ENCODE results near the gene PLEKHG5.

GRCh38 chr1:6462412-6463119 is 28.9 kb downstream of the PLEKHG5 start:
- TF ChIP-seq, protein P1, sequence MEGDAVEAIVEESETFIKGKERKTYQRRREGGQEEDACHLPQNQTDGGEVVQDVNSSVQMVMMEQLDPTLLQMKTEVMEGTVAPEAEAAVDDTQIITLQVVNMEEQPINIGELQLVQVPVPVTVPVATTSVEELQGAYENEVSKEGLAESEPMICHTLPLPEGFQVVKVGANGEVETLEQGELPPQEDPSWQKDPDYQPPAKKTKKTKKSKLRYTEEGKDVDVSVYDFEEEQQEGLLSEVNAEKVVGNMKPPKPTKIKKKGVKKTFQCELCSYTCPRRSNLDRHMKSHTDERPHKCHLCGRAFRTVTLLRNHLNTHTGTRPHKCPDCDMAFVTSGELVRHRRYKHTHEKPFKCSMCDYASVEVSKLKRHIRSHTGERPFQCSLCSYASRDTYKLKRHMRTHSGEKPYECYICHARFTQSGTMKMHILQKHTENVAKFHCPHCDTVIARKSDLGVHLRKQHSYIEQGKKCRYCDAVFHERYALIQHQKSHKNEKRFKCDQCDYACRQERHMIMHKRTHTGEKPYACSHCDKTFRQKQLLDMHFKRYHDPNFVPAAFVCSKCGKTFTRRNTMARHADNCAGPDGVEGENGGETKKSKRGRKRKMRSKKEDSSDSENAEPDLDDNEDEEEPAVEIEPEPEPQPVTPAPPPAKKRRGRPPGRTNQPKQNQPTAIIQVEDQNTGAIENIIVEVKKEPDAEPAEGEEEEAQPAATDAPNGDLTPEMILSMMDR (conservative IDR thresholded peaks at IDR 0.05): no peak; the same call in 1 of the 2 replicates
- TF ChIP-seq ZFX (IDR thresholded peaks at IDR 0.05): no peak
